H1 (cell line): ENCODE results near the gene IL20RB. TPM values are rescaled to one million over a fixed set of nuclear protein-coding genes. Genes with fewer than 3 reads are reported as not detected.
A peak's percentile ranks its signal among the peaks of the same experiment; 100 is the strongest.
"Not testable (repeated sequence)": the region's sequence is repeated elsewhere in the genome, so short reads cannot be mapped to it uniquely, and the experiment has no call there.

Experiments used
- CTCF ChIA-PET: fragments of 300-600 bp; sonication (Branson Sonifier 250); formaldehyde crosslinking; loops from one replicate; lab custom pipeline; 2021; ENCODE audit not compliant: partially characterized antibody; lab: Charles Lee
- POLR2A ChIA-PET: fragments of 300-600 bp; sonication (Branson Sonifier 250); formaldehyde crosslinking; loops from one replicate; lab custom pipeline; 2021; ENCODE audit warnings: inconsistent platforms; ENCODE audit not compliant: partially characterized antibody; lab: Charles Lee
- DNase-seq, 2 experiments: peaks; one replicate each; pipeline versions ENCODE4 v3.0.0 to v3.0.0-alpha.2; 2010 to 2022; ENCODE audit warnings: low spot score in 2 of 2, low read depth in 1 of 2, mixed read lengths in 1 of 2
- FAIRE-seq: peaks from 2 replicates; lab custom pipeline; 2011; peaks lifted over from hg19 to GRCh38; lab: Jason Lieb, UNC
- H2AFZ ChIP-seq: 2 replicates; pipeline ENCODE4 v1.8.1; 2012; ENCODE audit warnings: low read length, inconsistent platforms
- H2AK5ac ChIP-seq: 2 replicates; pipeline ENCODE4 v1.6.1; 2013; ENCODE audit warnings: low read depth, low read length
- H2BK120ac ChIP-seq: replicated peaks from 2 replicates; pipeline ENCODE3; 2013; ENCODE audit warnings: low read depth, low read length, inconsistent platforms
- H2BK12ac ChIP-seq: 2 replicates; pipeline ENCODE4 v1.6.1; 2013; ENCODE audit warnings: low read depth, low read length
- H2BK15ac ChIP-seq: 2 replicates; pipeline ENCODE4 v1.6.1; 2013; ENCODE audit warnings: low read length
- H2BK20ac ChIP-seq: 2 replicates; pipeline ENCODE4 v1.6.1; 2013; ENCODE audit warnings: low read length
- H2BK5ac ChIP-seq: 2 replicates; pipeline ENCODE4 v1.6.1; 2013; ENCODE audit warnings: low read depth, low read length
- H3K14ac ChIP-seq: 2 replicates; pipeline ENCODE4 v1.6.1; 2013; ENCODE audit warnings: inconsistent platforms; ENCODE audit not compliant: insufficient read length
- H3K18ac ChIP-seq: 2 replicates; pipeline ENCODE4 v1.6.1; 2013; ENCODE audit warnings: low read length; ENCODE audit errors: extremely low read depth
- H3K23ac ChIP-seq: 2 replicates; pipeline ENCODE4 v1.6.1; 2013; ENCODE audit warnings: inconsistent platforms; ENCODE audit not compliant: insufficient read length
- H3K23me2 ChIP-seq: 2 replicates; pipeline ENCODE4 v1.6.1; 2013; ENCODE audit warnings: low read depth, low read length
- H3K27ac ChIP-seq: 2 replicates; pipeline ENCODE4 v1.6.1; 2011; ENCODE audit warnings: low read depth, low read length, inconsistent platforms
- H3K27me3 ChIP-seq, 4 experiments: replicated peaks in 1 of 4; 1 replicate in 1 of 4; 2 replicates in 3 of 4; pipeline versions ENCODE4 v1.6.1 to v1.8.1; 2011 to 2013; ENCODE audit warnings: low read length in 3 of 4, mild to moderate bottlenecking in 3 of 4, inconsistent platforms in 2 of 4, mixed read lengths in 2 of 4, moderate library complexity in 1 of 4; ENCODE audit not compliant: control insufficient read depth in 3 of 4, insufficient read depth in 3 of 4; ENCODE audit errors: extremely low read depth in 1 of 4
- H3K36me3 ChIP-seq, 4 experiments: 2 replicates each; pipeline versions ENCODE4 v1.6.1 to v1.8.1; 2011 to 2013; ENCODE audit warnings: mild to moderate bottlenecking in 4 of 4, low read length in 3 of 4, moderate library complexity in 2 of 4, control low read depth in 1 of 4, inconsistent platforms in 1 of 4; ENCODE audit not compliant: insufficient read depth in 4 of 4, control insufficient read depth in 2 of 4
- H3K4ac ChIP-seq: replicated peaks from 2 replicates; pipeline ENCODE3; 2013; ENCODE audit warnings: low read length, low read depth, mixed read lengths, inconsistent platforms; ENCODE audit not compliant: insufficient read length
- H3K4me1 ChIP-seq, 4 experiments: replicated peaks in 1 of 4; 1 replicate in 1 of 4; 2 replicates in 3 of 4; pipeline versions ENCODE4 v1.6.1 to v1.8.1; 2011 to 2013; ENCODE audit warnings: low read length in 3 of 4, inconsistent platforms in 2 of 4, mixed read lengths in 1 of 4; ENCODE audit not compliant: insufficient read depth in 4 of 4, control insufficient read depth in 3 of 4
- H3K4me2 ChIP-seq, 2 experiments: 2 replicates each; pipeline versions ENCODE4 v1.6.1 to v1.8.1; 2011 to 2013; ENCODE audit warnings: low read depth in 2 of 2, low read length in 2 of 2, control low read depth in 1 of 2, inconsistent platforms in 1 of 2, mild to moderate bottlenecking in 1 of 2; ENCODE audit not compliant: insufficient read depth in 1 of 2
- H3K4me3 ChIP-seq, 4 experiments: fragments of 200-600, 300-600 bp in 1 of 4; sonication (generic), shearing (Covaris generic), sonication (Bioruptor Twin) in 1 of 4; 2 replicates each; pipeline versions ENCODE4 v1.5.1 to v1.8.1; 2011 to 2016; ENCODE audit warnings: low read length in 4 of 4, low read depth in 3 of 4, control low read depth in 2 of 4, inconsistent platforms in 2 of 4, mild to moderate bottlenecking in 2 of 4, mixed read lengths in 1 of 4, moderate library complexity in 1 of 4; ENCODE audit not compliant: insufficient read depth in 2 of 4; ENCODE audit errors: extremely low read depth in 1 of 4
- H3K56ac ChIP-seq: replicated peaks from 2 replicates; pipeline ENCODE3; 2013; ENCODE audit warnings: low read depth, mild to moderate bottlenecking, mixed read lengths, low read length, inconsistent platforms; ENCODE audit not compliant: insufficient read length
- H3K79me1 ChIP-seq: 2 replicates; pipeline ENCODE4 v1.6.1; 2013; ENCODE audit warnings: low read depth, low read length, control low read depth
- H3K79me2 ChIP-seq, 2 experiments: 2 replicates each; pipeline versions ENCODE4 v1.6.1 to v1.8.1; 2012 to 2013; ENCODE audit warnings: low read length in 2 of 2, mild to moderate bottlenecking in 2 of 2, inconsistent platforms in 1 of 2; ENCODE audit not compliant: insufficient read depth in 2 of 2, control insufficient read depth in 1 of 2
- H3K9ac ChIP-seq, 4 experiments: replicated peaks in 1 of 4; 1 replicate in 1 of 4; 2 replicates in 3 of 4; pipeline versions ENCODE4 v1.6.1 to v1.8.1; 2011 to 2013; ENCODE audit warnings: low read depth in 3 of 4, low read length in 3 of 4, control low read depth in 2 of 4, mild to moderate bottlenecking in 2 of 4, moderate library complexity in 2 of 4, inconsistent platforms in 1 of 4; ENCODE audit errors: extremely low read depth in 1 of 4
- H3K9me3 ChIP-seq, 2 experiments: 2 replicates each; pipeline versions ENCODE4 v1.6.1 to v1.8.1; 2012 to 2013; ENCODE audit warnings: mild to moderate bottlenecking in 2 of 2, moderate library complexity in 2 of 2, control low read depth in 1 of 2, inconsistent platforms in 1 of 2, low read depth in 1 of 2, low read length in 1 of 2, mixed read lengths in 1 of 2; ENCODE audit not compliant: insufficient read depth in 2 of 2
- H4K20me1 ChIP-seq, 2 experiments: replicated peaks in 1 of 2; 2 replicates each; pipeline versions ENCODE3 to v1.8.1; 2011 to 2013; ENCODE audit warnings: inconsistent platforms in 2 of 2, low read length in 2 of 2, mild to moderate bottlenecking in 1 of 2; ENCODE audit not compliant: insufficient read depth in 2 of 2, control insufficient read depth in 1 of 2
- H4K5ac ChIP-seq: 2 replicates; pipeline ENCODE4 v1.6.1; 2013; ENCODE audit warnings: low read length, low read depth, mixed read lengths, inconsistent platforms; ENCODE audit not compliant: insufficient read length
- H4K8ac ChIP-seq: 2 replicates; pipeline ENCODE4 v1.8.0; 2013; ENCODE audit warnings: mild to moderate bottlenecking, moderate library complexity, low read length, inconsistent platforms; ENCODE audit not compliant: insufficient read depth; ENCODE audit errors: extremely low read depth
- H4K91ac ChIP-seq: replicated peaks from 2 replicates; pipeline ENCODE3; 2013; ENCODE audit warnings: low read length, mixed read lengths, inconsistent platforms; ENCODE audit not compliant: insufficient read length
- TAF1 ChIP-seq: IDR thresholded peaks from 2 replicates; pipeline ENCODE4 v1.6.1; 2011; ENCODE audit warnings: mild to moderate bottlenecking, low read depth, low read length
- YY1 ChIP-seq: IDR thresholded peaks from 2 replicates; pipeline ENCODE4 v1.6.1; 2011; ENCODE audit warnings: low read depth, mild to moderate bottlenecking, low read length
- WGBS, 2 experiments: shearing (Covaris generic) in 1 of 2; methylation state at CpG; one replicate each; pipeline versions ENCODE4 v1.1.6 to v1.1.7; 2013 to 2015; ENCODE audit warnings: low lambda C conversion rate in 2 of 2, mixed read lengths in 2 of 2, inconsistent platforms in 1 of 2, low coverage in 1 of 2, missing lambda C conversion rate in 1 of 2; ENCODE audit not compliant: insufficient replicate concordance in 2 of 2, insufficient coverage in 1 of 2, insufficient read length in 1 of 2; ENCODE audit errors: extremely low coverage in 1 of 2, missing lambda C conversion rate in 1 of 2; 5-methylcytosine and 5-hydroxymethylcytosine counted together
- polyA plus RNA-seq, 7 experiments: library from polyadenylated mRNA; depleted of rRNA in 3 of 7; stranded (reverse) in 5 of 7; unstranded in 2 of 7; fragments of >200 nt in 5 of 7; fragments of 200-250 nt in 2 of 7; gene quantifications; 1 replicate in 5 of 7; 2 replicates in 1 of 7; 4 replicates in 1 of 7; pipeline versions ENCODE4 v1.2.1 to v1.2.3, GENCODE V29; 2011 to 2013; ENCODE audit warnings: missing spikeins in 2 of 7, mixed read lengths in 2 of 7
- total RNA-seq: library from RNA; stranded (reverse); fragmentation: NEBNext Ultra II Directional; extraction: Animal tissue kit (Norgen Biotek cat#: 25700); gene quantifications from 2 replicates; pipeline ENCODE4 v1.2.1, GENCODE V29; 2021

The IL20RB gene
- total and polyA plus RNA-seq, 2 of the 8 experiments (the other 6 are each of a cell fraction or from before 2014, with no cell fraction given): 1.6 to 1.8 TPM

- H3K79me2 ChIP-seq, H4K8ac ChIP-seq, H3K27me3 ChIP-seq, H2BK5ac ChIP-seq, POLR2A ChIA-PET, H4K20me1 ChIP-seq, H2BK15ac ChIP-seq, H4K5ac ChIP-seq, H3K14ac ChIP-seq, H2BK120ac ChIP-seq, H3K27ac ChIP-seq, H3K4me2 ChIP-seq, H4K91ac ChIP-seq, H3K36me3 ChIP-seq, DNase-seq, CTCF ChIA-PET, H2BK20ac ChIP-seq, H2AFZ ChIP-seq, H3K79me1 ChIP-seq, H3K4me1 ChIP-seq, H3K23ac ChIP-seq, H3K9me3 ChIP-seq, H3K56ac ChIP-seq, FAIRE-seq, H3K18ac ChIP-seq, H3K4ac ChIP-seq, H2BK12ac ChIP-seq, H3K9ac ChIP-seq, H3K23me2 ChIP-seq, H2AK5ac ChIP-seq: not testable (repeated sequence)
- TF ChIP-seq YY1 (0 out of 2 replicates have a peak, but pooled peaks have one; percentile 57), TAF1 (0 out of 2 replicates have a peak, but pooled peaks have one; percentile 31)
- WGBS, 2 experiments: 77% methylated on average over 5 of the region's 14 CpGs; no CpG with 5 or more reads in 1 of the 2 experiments
- H3K4me3 ChIP-seq: peak overlapping the region in 2 of 4 experiments; percentile 25 to 41; a peak in 2 of 8 replicates
Observed at GRCh38 chr3:136969539-136969938, 11.8 kb downstream of the IL20RB start.
